ENCODE results near the gene BHLHA9.

- no peak for TF ChIP-seq ARNTL (CRISPR knock-in tag; IDR thresholded peaks at IDR 0.05; ENCODE audit: borderline replicate concordance, low read depth)
- no peak for TF ChIP-seq CSRNP3 (CRISPR knock-in tag; IDR thresholded peaks at IDR 0.05)
Measured at GRCh38 chr17:1255041-1255440, 15.2 kb upstream of the BHLHA9 start.

All from SK-N-SH treated with all-trans-retinoic acid at 6 μM for 48 hours (cell line).